ENCODE measurements around the gene LRP1B.

GRCh38 chr2:140249821-140250220 lies 1881.0 kb downstream of the LRP1B start:
- TF ChIP-seq TCF12 (IDR thresholded peaks at IDR 0.05; ENCODE audit: low read depth, low read length) (no peak), CTCF (IDR thresholded peaks at IDR 0.05; ENCODE audit: control extremely low read depth in 1 of 3, insufficient read depth in 1 of 3, low read depth in 1 of 3, low read length in 3 of 3) (no peak), CHD2 (IDR thresholded peaks at IDR 0.05; ENCODE audit: low read length) (no peak), SIN3A (conservative IDR thresholded peaks at IDR 0.05 in 1 of 2, IDR thresholded peaks at IDR 0.05 in 1 of 2; ENCODE audit: low read depth in 1 of 2, low read length in 2 of 2) (no peak), POLR2A (IDR thresholded peaks at IDR 0.05; ENCODE audit: control extremely low read depth in 1 of 2, low read depth in 2 of 2, low read length in 2 of 2) (no peak), BRCA1 (IDR thresholded peaks at IDR 0.05; ENCODE audit: low read depth, low read length) (no peak), JUND (IDR thresholded peaks at IDR 0.05; ENCODE audit: low read length) (no peak), ATF3 (IDR thresholded peaks at IDR 0.05; ENCODE audit: insufficient read depth, low read depth, low read length) (no peak), EZH2 (IDR thresholded peaks at IDR 0.05; ENCODE audit: low read depth, low read length, severe bottlenecking) (no peak), PHF8 (conservative IDR thresholded peaks at IDR 0.05; ENCODE audit: low read depth, low read length) (no peak), EP300 (IDR thresholded peaks at IDR 0.05; ENCODE audit: borderline replicate concordance in 1 of 2, low read depth in 2 of 2, low read length in 2 of 2) (no peak), TAF1 (IDR thresholded peaks at IDR 0.05; ENCODE audit: low read depth, low read length) (no peak), POLR2AphosphoS5 (IDR thresholded peaks at IDR 0.05; ENCODE audit: low read depth, low read length) (no peak)

Data from H1 (cell line).